Activated CD4-positive, alpha-beta memory T cell treated with anti-CD3 and anti-CD28 coated beads for 36 hours (primary cell): ENCODE results near the gene KIRREL3. TPM values are rescaled to one million over a fixed set of nuclear protein-coding genes. Genes with fewer than 3 reads are reported as not detected.
"Not testable (repeated sequence)": the region's sequence is repeated elsewhere in the genome, so short reads cannot be mapped to it uniquely, and the experiment has no call there.

ENCODE experiments used
- CTCF ChIA-PET: fragments of 350-600 bp; sonication (Branson Sonifier 250); formaldehyde crosslinking; loops from one replicate; lab custom pipeline; 2021; ENCODE audit warnings: antibody characterized with exemption, inconsistent platforms; lab: Charles Lee
- POLR2A ChIA-PET: fragments of 350-600 bp; sonication (Branson Sonifier 250); formaldehyde crosslinking; loops from one replicate; lab custom pipeline; 2021; ENCODE audit warnings: antibody characterized with exemption; lab: Charles Lee
- DNase-seq: peaks from one replicate; pipeline ENCODE4 v3.0.0-alpha.2; 2020
- H3K27ac Mint-ChIP-seq: one replicate; pipeline ENCODE4 v1.8.0; 2021; ENCODE audit warnings: mixed read lengths
- H3K27me3 Mint-ChIP-seq: one replicate; pipeline ENCODE4 v1.8.0; 2021; ENCODE audit warnings: mixed read lengths
- H3K36me3 Mint-ChIP-seq: one replicate; pipeline ENCODE4 v1.8.0; 2021; ENCODE audit warnings: mixed read lengths
- H3K4me1 Mint-ChIP-seq: one replicate; pipeline ENCODE4 v1.8.0; 2021; ENCODE audit warnings: low read depth, mixed read lengths
- H3K4me3 Mint-ChIP-seq: one replicate; pipeline ENCODE4 v1.8.0; 2021; ENCODE audit warnings: mild to moderate bottlenecking, mixed read lengths
- H3K9me3 Mint-ChIP-seq: one replicate; pipeline ENCODE4 v1.8.0; 2021; ENCODE audit warnings: mixed read lengths
- intact Hi-C: fragments of 100-400 bp; cut with micrococcal nuclease; formaldehyde crosslinking; loops from one replicate; pipeline ENCODE4 v1.15.1; 2023
- total RNA-seq, 2 experiments: library from RNA; stranded (reverse); gene quantifications; one replicate each; pipeline ENCODE4 v1.2.3, GENCODE V29; 2021

KIRREL3 gene
- total RNA-seq, 2 experiments from 2014 or later: not detected

DNA sequence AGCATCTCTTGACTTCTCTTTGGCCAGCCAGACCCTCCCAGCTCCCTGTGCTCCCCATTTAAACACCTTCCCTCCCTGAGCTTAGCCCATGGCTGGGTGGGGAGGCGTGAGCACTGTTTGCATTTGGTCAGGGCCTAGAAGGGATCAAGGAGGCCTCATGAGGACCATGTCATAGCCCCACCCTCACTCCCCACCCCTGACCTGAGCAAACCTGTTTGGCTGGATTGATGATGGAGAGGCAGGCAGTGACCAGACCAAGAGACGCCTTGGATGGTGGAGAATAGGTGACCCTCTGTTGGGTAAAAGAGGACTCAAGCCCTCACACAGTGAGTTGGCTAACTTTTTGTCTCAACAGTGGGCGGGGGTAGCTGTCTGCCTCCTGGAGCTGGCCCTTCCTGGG, 595.2 kb downstream of the KIRREL3 start:
- Mint-ChIP-seq H3K27ac (no peak overlapping the region), H3K36me3 (no peaks in the 10 kb centered on the region), H3K4me3 (no peak overlapping the region), H3K27me3 (no peaks in the 10 kb centered on the region), H3K4me1 (no peaks in the 10 kb centered on the region), H3K9me3 (no peaks in the 10 kb centered on the region)
- POLR2A ChIA-PET: no interaction called here
- intact Hi-C loops: no loop called here
- CTCF ChIA-PET: no interaction called here
- no peak for DNase-seq

DNA sequence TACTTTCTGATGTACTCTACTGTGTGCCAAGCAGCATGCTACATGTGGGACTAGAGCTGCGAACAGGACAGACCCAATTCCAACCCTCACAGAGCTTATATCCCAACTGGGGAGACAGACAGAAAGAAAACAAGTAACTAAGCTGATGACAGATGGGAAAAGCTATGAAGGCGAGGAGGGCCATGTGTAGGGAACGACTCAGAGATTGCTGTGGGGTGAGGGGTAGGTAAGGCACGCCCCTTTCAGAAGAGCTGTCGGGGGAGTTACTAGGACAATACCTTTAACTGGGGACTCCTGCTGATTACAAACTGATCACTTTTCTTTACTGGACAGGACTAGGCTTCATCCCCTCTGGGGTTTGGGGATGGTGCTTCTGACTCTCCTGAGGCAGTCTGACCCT, 596.2 kb downstream of the KIRREL3 start:
- no peaks in the 10 kb centered on the region for H3K9me3 Mint-ChIP-seq
- no peak for DNase-seq
- H3K4me3 Mint-ChIP-seq: no peak overlapping the region
- intact Hi-C loops: no loop called here
- ChIA-PET POLR2A (no interaction called here), CTCF (no interaction called here)
- H3K36me3 Mint-ChIP-seq: no peaks in the 10 kb centered on the region
- no peaks in the 10 kb centered on the region for H3K27me3 Mint-ChIP-seq
- H3K27ac Mint-ChIP-seq: no peak overlapping the region
- no peaks in the 10 kb centered on the region for H3K4me1 Mint-ChIP-seq

DNA sequence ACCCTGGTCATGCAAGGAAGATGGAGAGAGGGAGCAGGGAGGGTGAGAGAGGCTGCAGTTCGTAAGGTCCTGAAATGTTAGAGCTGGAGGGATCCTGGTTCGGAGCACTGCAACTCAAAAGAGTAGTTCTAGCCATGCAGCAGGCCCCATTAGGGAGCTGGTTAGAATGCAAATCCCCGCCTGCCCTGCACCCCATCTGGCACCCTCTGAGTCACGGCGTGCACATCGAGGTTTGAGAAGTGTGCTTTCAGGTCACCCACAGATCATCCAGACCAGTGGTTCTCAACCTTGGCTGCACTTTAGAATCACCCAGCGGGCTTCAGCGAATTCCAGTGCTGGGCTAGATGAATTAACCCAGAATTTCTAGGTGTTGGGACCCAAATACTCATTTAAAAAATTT, 596.9 kb downstream of the KIRREL3 start:
- no peak for DNase-seq
- no peaks in the 10 kb centered on the region for H3K9me3 Mint-ChIP-seq
- ChIA-PET POLR2A (no interaction called here), CTCF (no interaction called here)
- no peaks in the 10 kb centered on the region for H3K36me3 Mint-ChIP-seq
- H3K4me1 Mint-ChIP-seq: no peaks in the 10 kb centered on the region
- H3K27me3 Mint-ChIP-seq: no peaks in the 10 kb centered on the region
- H3K4me3 Mint-ChIP-seq: no peak overlapping the region
- H3K27ac Mint-ChIP-seq: no peak overlapping the region
- intact Hi-C loops: no loop called here

DNA sequence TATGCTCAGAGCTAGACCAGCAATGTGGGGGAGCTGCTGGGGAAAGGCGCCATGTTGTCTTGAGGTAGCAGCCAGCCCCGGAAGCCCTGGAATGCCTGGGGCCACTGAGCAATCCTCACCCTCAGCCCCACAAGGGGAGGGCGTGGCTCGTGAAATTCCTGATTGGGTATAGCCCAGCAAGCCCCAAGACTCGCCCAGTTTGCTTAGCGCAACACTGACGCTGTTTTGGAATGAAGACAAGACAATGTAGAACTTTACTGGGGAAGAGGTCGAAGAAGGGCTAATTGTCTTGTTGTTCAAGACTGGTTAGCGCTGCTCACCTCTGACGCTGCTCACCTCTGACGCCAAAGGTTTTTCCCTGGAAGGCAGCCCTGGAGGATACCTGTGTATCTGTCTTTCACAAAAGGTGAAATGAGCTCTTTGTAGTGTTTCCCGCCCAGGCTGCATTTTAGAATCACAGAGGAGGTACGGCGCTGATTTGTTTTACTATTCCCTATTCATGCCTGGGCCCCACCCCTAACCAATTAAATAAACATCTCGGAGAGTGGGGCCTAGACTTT, 597.5 kb downstream of the KIRREL3 start:
- Mint-ChIP-seq H3K27me3 (no peaks in the 10 kb centered on the region), H3K4me1 (no peaks in the 10 kb centered on the region), H3K9me3 (no peaks in the 10 kb centered on the region), H3K36me3 (no peaks in the 10 kb centered on the region), H3K27ac (no peak overlapping the region), H3K4me3 (no peak overlapping the region)
- ChIA-PET CTCF (no interaction called here), POLR2A (no interaction called here)
- DNase-seq: no peak
- intact Hi-C loops: no loop called here

DNA sequence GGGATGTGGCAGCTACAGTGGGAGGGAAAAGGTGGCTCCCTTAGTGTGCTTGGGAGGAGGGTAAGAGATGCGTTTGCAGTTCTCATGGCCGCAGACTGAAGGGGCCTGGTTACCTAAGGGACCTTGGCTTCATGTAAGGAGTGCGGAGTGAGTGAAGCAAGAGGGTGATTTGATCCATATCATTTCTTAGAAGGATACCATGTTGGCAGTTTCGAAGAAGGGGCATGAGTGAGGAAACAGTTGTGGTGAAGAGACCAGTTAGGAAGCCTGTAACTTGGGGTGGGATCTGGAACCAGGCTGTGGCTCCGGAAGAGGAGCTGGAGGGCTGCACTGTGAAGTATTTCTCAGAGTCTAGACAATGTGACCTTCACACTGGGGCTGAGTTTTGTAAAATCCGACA, 600.1 kb downstream of the KIRREL3 start:
- no peak for DNase-seq
- CTCF ChIA-PET: no interaction called here
- H3K9me3 Mint-ChIP-seq: no peaks in the 10 kb centered on the region
- H3K27me3 Mint-ChIP-seq: no peaks in the 10 kb centered on the region
- no peak overlapping the region for H3K4me3 Mint-ChIP-seq
- POLR2A ChIA-PET: no interaction called here
- no peaks in the 10 kb centered on the region for H3K36me3 Mint-ChIP-seq
- intact Hi-C loops: no loop called here
- H3K4me1 Mint-ChIP-seq: no peaks in the 10 kb centered on the region
- no peak overlapping the region for H3K27ac Mint-ChIP-seq

DNA sequence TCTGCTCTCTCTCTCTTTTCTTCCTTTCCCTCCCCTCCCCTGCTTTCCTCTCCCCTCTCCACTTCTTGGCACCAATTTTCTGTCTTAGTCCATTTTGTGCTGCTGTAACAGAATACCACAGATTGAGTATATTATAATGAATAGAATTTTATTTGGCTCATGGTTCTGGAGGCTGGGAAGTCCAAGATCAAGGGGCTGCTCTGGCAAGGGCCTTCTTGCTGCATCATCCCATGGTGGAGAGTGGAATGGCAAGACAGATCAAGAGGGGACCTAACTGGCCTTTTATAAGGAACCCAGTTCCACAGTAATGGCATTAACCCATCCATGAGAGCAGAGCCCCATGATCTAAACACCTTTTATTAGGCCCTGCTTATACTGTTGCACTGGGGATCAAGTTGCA, 600.6 kb downstream of the KIRREL3 start:
- intact Hi-C loops: no loop called here
- H3K9me3 Mint-ChIP-seq: no peaks in the 10 kb centered on the region
- no peak overlapping the region for H3K4me3 Mint-ChIP-seq
- H3K27ac Mint-ChIP-seq: no peak overlapping the region
- no peaks in the 10 kb centered on the region for H3K4me1 Mint-ChIP-seq
- CTCF ChIA-PET: no interaction called here
- DNase-seq: no peak
- no peaks in the 10 kb centered on the region for H3K27me3 Mint-ChIP-seq
- POLR2A ChIA-PET: no interaction called here
- H3K36me3 Mint-ChIP-seq: no peaks in the 10 kb centered on the region

DNA sequence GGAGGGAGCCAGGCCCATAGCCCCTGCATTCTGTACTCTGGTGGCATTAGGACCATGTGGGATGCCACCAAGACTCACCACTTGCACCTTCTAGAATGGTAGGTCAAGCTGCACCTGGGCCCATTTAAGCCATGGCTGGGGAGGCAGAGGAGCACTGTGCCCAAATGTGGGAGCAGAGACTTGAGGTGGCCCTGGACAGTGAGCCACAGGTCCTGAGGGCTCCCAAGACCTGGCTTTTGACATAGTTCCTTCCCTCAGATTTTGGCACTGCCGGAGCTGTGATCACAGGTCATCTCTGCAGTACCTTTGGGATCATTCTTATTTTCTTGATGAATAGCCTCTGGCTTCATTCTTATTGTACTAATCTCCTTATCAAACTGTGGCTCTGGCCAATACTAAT, 601.8 kb downstream of the KIRREL3 start:
- DNase-seq: no peak
- no peaks in the 10 kb centered on the region for H3K36me3 Mint-ChIP-seq
- H3K4me3 Mint-ChIP-seq: no peak overlapping the region
- no peak overlapping the region for H3K27ac Mint-ChIP-seq
- intact Hi-C loops: no loop called here
- H3K27me3 Mint-ChIP-seq: no peaks in the 10 kb centered on the region
- CTCF ChIA-PET: no interaction called here
- no peaks in the 10 kb centered on the region for H3K4me1 Mint-ChIP-seq
- no peaks in the 10 kb centered on the region for H3K9me3 Mint-ChIP-seq
- POLR2A ChIA-PET: no interaction called here

DNA sequence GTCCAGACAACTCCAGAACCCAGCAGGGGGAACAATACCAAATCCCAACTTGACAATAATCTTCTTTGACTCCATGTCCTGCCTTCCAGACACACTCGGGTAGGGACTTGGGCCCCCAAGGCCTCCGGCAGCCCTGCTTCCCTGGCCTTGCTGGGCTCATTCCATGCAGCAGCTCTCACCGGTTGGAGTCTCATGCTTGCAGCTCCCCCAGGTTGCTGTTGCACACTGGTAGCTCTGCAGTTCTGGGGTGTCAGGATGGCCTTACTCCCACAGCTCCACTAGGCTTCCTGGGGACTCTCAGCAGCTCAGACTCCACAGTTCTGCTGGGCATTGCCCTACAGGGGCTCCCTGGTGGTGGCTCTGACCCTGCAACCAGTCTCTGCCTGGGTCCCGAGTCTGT, 602.3 kb downstream of the KIRREL3 start:
- H3K9me3 Mint-ChIP-seq: no peaks in the 10 kb centered on the region
- ChIA-PET CTCF (no interaction called here), POLR2A (no interaction called here)
- no peak for DNase-seq
- no peaks in the 10 kb centered on the region for H3K36me3 Mint-ChIP-seq
- no peaks in the 10 kb centered on the region for H3K27me3 Mint-ChIP-seq
- intact Hi-C loops: no loop called here
- H3K4me3 Mint-ChIP-seq: no peak overlapping the region
- no peak overlapping the region for H3K27ac Mint-ChIP-seq
- H3K4me1 Mint-ChIP-seq: no peaks in the 10 kb centered on the region

DNA sequence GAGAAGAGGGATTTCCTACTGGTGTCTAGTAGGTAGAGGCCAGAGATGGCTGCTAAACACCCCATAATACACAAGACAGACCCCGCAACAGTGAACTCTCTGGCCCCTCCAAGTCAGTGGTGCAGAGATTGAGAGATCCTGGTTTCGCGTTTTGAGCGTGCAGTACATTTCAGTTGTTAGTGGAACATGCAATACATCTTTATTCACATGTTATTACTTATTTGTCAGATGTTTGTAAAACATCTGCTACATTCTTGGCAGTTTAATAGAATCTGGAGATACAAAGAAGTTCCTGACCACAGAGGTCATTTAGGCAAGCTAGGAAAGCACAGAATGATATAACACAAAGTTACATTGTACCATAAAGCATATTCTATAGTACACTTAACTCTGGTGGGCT, 603.6 kb downstream of the KIRREL3 start:
- CTCF ChIA-PET: no interaction called here

DNA sequence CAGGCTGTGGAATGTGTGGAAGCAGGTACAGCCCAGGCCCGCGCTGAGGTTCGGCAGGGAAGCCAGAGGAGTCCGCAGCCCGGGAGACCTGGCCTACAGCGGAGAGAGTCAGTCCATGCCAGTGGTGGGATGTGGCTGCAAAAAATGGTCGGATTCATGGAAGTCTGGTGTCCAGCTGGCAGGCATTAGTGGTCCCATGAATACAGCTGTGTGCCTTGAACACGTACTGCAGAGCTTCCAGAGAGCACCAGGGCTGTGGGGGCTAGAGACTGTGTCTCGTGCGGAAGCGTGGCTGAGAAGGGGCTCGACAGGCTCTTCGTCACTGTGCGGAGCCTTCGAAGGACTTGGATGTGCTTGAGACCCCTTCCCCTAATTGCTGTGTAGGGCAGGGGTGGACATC, 604.3 kb downstream of the KIRREL3 start:
- H3K4me3 Mint-ChIP-seq, H3K36me3 Mint-ChIP-seq, DNase-seq, H3K27me3 Mint-ChIP-seq, POLR2A ChIA-PET, CTCF ChIA-PET, H3K27ac Mint-ChIP-seq, H3K9me3 Mint-ChIP-seq, H3K4me1 Mint-ChIP-seq, intact Hi-C loops: not testable (repeated sequence)

More for the DNA sequence above, 603.6 kb downstream of the KIRREL3 start:
- no peaks in the 10 kb centered on the region for H3K4me1 Mint-ChIP-seq
- POLR2A ChIA-PET: no interaction called here
- no peak for DNase-seq
- no peak overlapping the region for H3K4me3 Mint-ChIP-seq
- H3K36me3 Mint-ChIP-seq: no peaks in the 10 kb centered on the region
- intact Hi-C loops: no loop called here
- no peaks in the 10 kb centered on the region for H3K27me3 Mint-ChIP-seq
- no peaks in the 10 kb centered on the region for H3K9me3 Mint-ChIP-seq
- no peak overlapping the region for H3K27ac Mint-ChIP-seq

DNA sequence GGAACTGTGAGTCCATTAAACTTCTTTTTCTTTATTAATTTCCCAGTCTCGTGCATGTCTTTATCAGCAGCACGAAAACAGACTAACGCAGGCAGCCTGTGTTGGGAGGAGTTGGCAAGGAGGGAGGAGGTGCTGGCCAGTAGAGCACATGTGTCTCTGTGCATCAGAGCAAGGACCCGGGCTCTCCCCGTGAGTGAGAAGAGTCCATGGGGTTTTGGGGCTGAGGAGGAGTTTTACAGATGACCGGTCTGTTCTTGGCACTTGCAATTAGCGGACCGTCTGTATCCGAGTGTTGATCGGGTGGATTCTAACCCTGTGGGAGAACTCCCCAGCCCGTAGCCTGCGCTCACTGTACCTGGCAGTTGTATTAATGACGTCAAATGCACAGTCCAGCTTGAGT, 604.8 kb downstream of the KIRREL3 start:
- H3K27ac Mint-ChIP-seq, DNase-seq, H3K9me3 Mint-ChIP-seq, POLR2A ChIA-PET, H3K36me3 Mint-ChIP-seq, H3K4me3 Mint-ChIP-seq, intact Hi-C loops, H3K4me1 Mint-ChIP-seq, H3K27me3 Mint-ChIP-seq, CTCF ChIA-PET: not testable (repeated sequence)

DNA sequence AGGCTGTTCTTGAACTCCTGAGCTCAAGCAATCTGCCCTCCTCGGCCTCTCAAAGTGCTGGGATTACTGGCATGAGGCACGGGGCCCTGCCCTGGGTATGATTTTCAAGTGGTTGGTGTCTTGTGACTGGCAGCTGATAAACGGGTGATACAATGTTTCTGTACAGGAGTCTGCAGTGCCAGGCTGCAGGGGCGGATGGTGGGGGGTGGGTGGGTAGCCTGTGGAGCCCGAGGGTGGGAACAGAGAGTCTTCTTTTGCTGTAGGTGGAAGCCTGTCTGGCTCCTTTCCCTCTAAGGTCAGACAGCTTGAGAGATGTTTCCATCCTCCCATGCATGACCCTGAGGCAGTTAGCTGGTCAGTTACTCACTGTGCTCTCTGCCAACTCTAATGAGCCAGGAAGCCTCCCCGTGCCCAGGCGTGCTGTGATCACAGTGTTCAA, 605.9 kb downstream of the KIRREL3 start:
- H3K4me1 Mint-ChIP-seq, POLR2A ChIA-PET, intact Hi-C loops, H3K27ac Mint-ChIP-seq, H3K9me3 Mint-ChIP-seq, CTCF ChIA-PET, H3K4me3 Mint-ChIP-seq, H3K27me3 Mint-ChIP-seq, DNase-seq, H3K36me3 Mint-ChIP-seq: not testable (repeated sequence)

DNA sequence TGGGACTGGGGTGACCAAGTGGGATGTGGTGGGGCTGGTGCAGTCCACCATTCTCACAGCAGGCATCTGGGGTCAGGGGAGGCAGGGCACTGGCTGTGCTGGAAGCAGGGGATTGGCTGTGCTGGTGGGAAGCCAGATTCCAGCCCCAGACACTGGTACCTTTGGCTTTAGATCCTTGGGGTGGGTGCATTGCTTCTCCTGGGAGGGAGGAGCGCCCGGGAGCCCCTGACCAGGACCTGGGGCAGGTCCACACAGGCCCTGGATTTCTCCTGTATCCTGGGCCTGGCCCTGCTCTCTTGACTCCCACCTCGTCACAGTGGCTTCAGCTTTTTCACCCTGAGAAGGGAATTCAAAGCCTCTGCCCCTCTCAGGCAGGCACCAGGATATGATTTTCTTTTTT, 606.5 kb downstream of the KIRREL3 start:
- CTCF ChIA-PET: no interaction called here
- H3K27ac Mint-ChIP-seq: no peak overlapping the region
- POLR2A ChIA-PET: no interaction called here
- intact Hi-C loops: no loop called here
- no peak overlapping the region for H3K4me3 Mint-ChIP-seq
- H3K36me3 Mint-ChIP-seq: no peaks in the 10 kb centered on the region
- DNase-seq: no peak
- H3K4me1 Mint-ChIP-seq: no peaks in the 10 kb centered on the region
- no peaks in the 10 kb centered on the region for H3K27me3 Mint-ChIP-seq
- no peaks in the 10 kb centered on the region for H3K9me3 Mint-ChIP-seq
